Measurements from ENCODE around the gene DSP.

DNA sequence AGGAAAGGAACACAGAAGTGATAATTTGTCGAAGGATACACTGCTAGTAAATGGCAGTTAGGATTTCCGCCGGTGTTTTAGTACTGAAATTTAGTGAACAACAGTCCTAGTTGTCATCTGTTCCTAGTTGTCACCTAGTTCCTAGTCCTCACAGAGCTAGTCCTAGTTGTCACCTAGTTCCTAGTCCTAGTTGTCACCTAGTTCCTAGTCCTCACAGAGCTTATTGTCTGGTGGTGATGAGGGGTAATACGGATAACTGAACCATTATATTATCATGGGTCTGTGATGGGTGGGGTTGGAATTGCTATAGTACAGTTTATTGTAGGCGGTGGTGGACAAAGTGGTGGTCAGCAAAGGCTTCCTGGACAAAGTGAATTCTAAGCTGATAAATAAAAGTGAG is 50.3 kb downstream of the DSP start:
- TF ChIP-seq, protein P1, sequence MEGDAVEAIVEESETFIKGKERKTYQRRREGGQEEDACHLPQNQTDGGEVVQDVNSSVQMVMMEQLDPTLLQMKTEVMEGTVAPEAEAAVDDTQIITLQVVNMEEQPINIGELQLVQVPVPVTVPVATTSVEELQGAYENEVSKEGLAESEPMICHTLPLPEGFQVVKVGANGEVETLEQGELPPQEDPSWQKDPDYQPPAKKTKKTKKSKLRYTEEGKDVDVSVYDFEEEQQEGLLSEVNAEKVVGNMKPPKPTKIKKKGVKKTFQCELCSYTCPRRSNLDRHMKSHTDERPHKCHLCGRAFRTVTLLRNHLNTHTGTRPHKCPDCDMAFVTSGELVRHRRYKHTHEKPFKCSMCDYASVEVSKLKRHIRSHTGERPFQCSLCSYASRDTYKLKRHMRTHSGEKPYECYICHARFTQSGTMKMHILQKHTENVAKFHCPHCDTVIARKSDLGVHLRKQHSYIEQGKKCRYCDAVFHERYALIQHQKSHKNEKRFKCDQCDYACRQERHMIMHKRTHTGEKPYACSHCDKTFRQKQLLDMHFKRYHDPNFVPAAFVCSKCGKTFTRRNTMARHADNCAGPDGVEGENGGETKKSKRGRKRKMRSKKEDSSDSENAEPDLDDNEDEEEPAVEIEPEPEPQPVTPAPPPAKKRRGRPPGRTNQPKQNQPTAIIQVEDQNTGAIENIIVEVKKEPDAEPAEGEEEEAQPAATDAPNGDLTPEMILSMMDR (conservative IDR thresholded peaks at IDR 0.05) = no peak
- no peak for TF ChIP-seq ZFX (IDR thresholded peaks at IDR 0.05)
